ENCODE measurements around the gene PTGER2. TPM values are rescaled to one million over a fixed set of nuclear protein-coding genes. Genes with fewer than 3 reads are reported as not detected.

The PTGER2 gene
- total RNA-seq, 6 experiments from 2014 or later: 0.28 to 0.73 (median 0.37) TPM

- H3K4me1 Mint-ChIP-seq (ENCODE audit: low read depth): peaks cover 26% of the 10 kb centered on the region
- no peaks in the 10 kb centered on the region; the same call in 1 of the 2 replicates for H3K9me3 Mint-ChIP-seq
- H3K27ac Mint-ChIP-seq: no peak overlapping the region
- TF ChIP-seq CTCF (IDR thresholded peaks at IDR 0.05): no peak
- peaks cover 50% of the 10 kb centered on the region for H3K27me3 Mint-ChIP-seq (ENCODE audit: insufficient read depth)
- H3K36me3 Mint-ChIP-seq (ENCODE audit: low read depth): no peaks in the 10 kb centered on the region
- peak overlapping the region; percentile 45 for H3K4me3 Mint-ChIP-seq
- no peak for DNase-seq
Observed at GRCh38 chr14:52268279-52269061, 45.6 kb upstream of the PTGER2 start.

GRCh38 chr14:52269100-52269499 is 45.0 kb upstream of the PTGER2 start:
- Mint-ChIP-seq H3K27me3 (ENCODE audit: insufficient read depth) (peaks cover 52% of the 10 kb centered on the region), H3K36me3 (ENCODE audit: low read depth) (no peaks in the 10 kb centered on the region), H3K9me3 (no peaks in the 10 kb centered on the region; the same call in 1 of the 2 replicates), H3K27ac (no peak overlapping the region), H3K4me3 (peak overlapping the region; percentile 45; the same call in 1 of the 2 replicates), H3K4me1 (ENCODE audit: low read depth) (peaks cover 26% of the 10 kb centered on the region)
- no peak for TF ChIP-seq CTCF (IDR thresholded peaks at IDR 0.05)
- DNase-seq: no peak

GRCh38 chr14:52269982-52270381 is 44.1 kb upstream of the PTGER2 start:
- TF ChIP-seq CTCF (IDR thresholded peaks at IDR 0.05): no peak
- no peak overlapping the region for H3K27ac Mint-ChIP-seq
- H3K36me3 Mint-ChIP-seq (ENCODE audit: low read depth): no peaks in the 10 kb centered on the region
- no peaks in the 10 kb centered on the region; the same call in 1 of the 2 replicates for H3K9me3 Mint-ChIP-seq
- peaks cover 56% of the 10 kb centered on the region for H3K27me3 Mint-ChIP-seq (ENCODE audit: insufficient read depth)
- H3K4me1 Mint-ChIP-seq (ENCODE audit: low read depth): peaks cover 26% of the 10 kb centered on the region
- DNase-seq: no peak
- no peak overlapping the region for H3K4me3 Mint-ChIP-seq

- no peaks in the 10 kb centered on the region for H3K36me3 Mint-ChIP-seq (ENCODE audit: low read depth)
Observed at GRCh38 chr14:52271538-52271937, 42.6 kb upstream of the PTGER2 start.

GRCh38 chr14:52272375-52272774 is 41.7 kb upstream of the PTGER2 start:
- DNase-seq: peak; percentile 39
- Mint-ChIP-seq H3K4me3 (no peak overlapping the region), H3K36me3 (ENCODE audit: low read depth) (no peaks in the 10 kb centered on the region), H3K27me3 (ENCODE audit: insufficient read depth) (peaks cover 44% of the 10 kb centered on the region), H3K27ac (no peak overlapping the region), H3K9me3 (no peaks in the 10 kb centered on the region; the same call in 1 of the 2 replicates), H3K4me1 (ENCODE audit: low read depth) (peaks cover 14% of the 10 kb centered on the region)
- peak; percentile 72 for TF ChIP-seq CTCF (IDR thresholded peaks at IDR 0.05)

More at GRCh38 chr14:52271538-52271937, 42.6 kb upstream of the PTGER2 start:
- no peak for TF ChIP-seq CTCF (IDR thresholded peaks at IDR 0.05)
- Mint-ChIP-seq H3K4me3 (no peak overlapping the region), H3K27me3 (ENCODE audit: insufficient read depth) (peaks cover 52% of the 10 kb centered on the region), H3K27ac (no peak overlapping the region), H3K4me1 (ENCODE audit: low read depth) (peaks cover 22% of the 10 kb centered on the region), H3K9me3 (no peaks in the 10 kb centered on the region; the same call in 1 of the 2 replicates)
- DNase-seq: no peak

All from HFFc6 (cell line).